WTC11 (cell line): ENCODE results near the gene RHBDL1. TPM values are rescaled to one million over a fixed set of nuclear protein-coding genes. Genes with fewer than 3 reads are reported as not detected.
A peak's percentile ranks its signal among the peaks of the same experiment; 100 is the strongest.

Experiments
- ATAC-seq: fragments of 200-7000 bp; cut with Tn5 transposase; 2 replicates; pipeline ENCODE4 v1.10.0; 2021; ENCODE audit warnings: mild to moderate bottlenecking, moderate library complexity
- Bru-seq: library from RNA; stranded (reverse); fragments of 400-500 nt; gene quantifications from one replicate; lab custom pipeline; 2021; lab: Mats Ljungman, UMichigan
- CTCF ChIA-PET: fragments of 300-600 bp; sonication (Branson Sonifier 250); formaldehyde crosslinking; loops from one replicate; lab custom pipeline; 2021; ENCODE audit warnings: antibody characterized with exemption; lab: Charles Lee
- POLR2A ChIA-PET: fragments of 350-600 bp; sonication (Branson Sonifier 250); formaldehyde crosslinking; loops from one replicate; lab custom pipeline; 2021; ENCODE audit warnings: antibody characterized with exemption; lab: Charles Lee
- DNase-seq: peaks from one replicate; pipeline ENCODE4 v3.0.0; 2021; ENCODE audit warnings: low spot score
- H3K27ac Mint-ChIP-seq: 2 replicates; pipeline ENCODE4 v1.8.0; 2021; ENCODE audit warnings: mixed read lengths
- H3K27me3 Mint-ChIP-seq: 2 replicates; pipeline ENCODE4 v1.8.0; 2021; ENCODE audit warnings: low read depth, mild to moderate bottlenecking, moderate library complexity, mixed read lengths
- H3K36me3 Mint-ChIP-seq: 2 replicates; pipeline ENCODE4 v1.8.0; 2021; ENCODE audit warnings: mixed read lengths
- H3K4me1 Mint-ChIP-seq: 2 replicates; pipeline ENCODE4 v1.8.0; 2022; ENCODE audit warnings: mixed read lengths
- H3K4me3 Mint-ChIP-seq: 2 replicates; pipeline ENCODE4 v1.8.0; 2021; ENCODE audit warnings: mild to moderate bottlenecking, moderate library complexity, mixed read lengths
- H3K9me3 Mint-ChIP-seq: 2 replicates; pipeline ENCODE4 v1.8.0; 2021; ENCODE audit warnings: mixed read lengths
- ELF4 ChIP-seq: sonication (generic); formaldehyde crosslinking; IDR thresholded peaks from 2 replicates; pipeline ENCODE4 v1.8.1; 2022; ENCODE audit warnings: low read depth, mild to moderate bottlenecking, moderate library complexity, missing genetic modification reagents
- FOXK1 ChIP-seq: sonication (generic); formaldehyde crosslinking; IDR thresholded peaks from 2 replicates; pipeline ENCODE4 v1.8.0; 2022; ENCODE audit warnings: mild to moderate bottlenecking, moderate library complexity, missing genetic modification reagents
- FOXP1 ChIP-seq: sonication (generic); formaldehyde crosslinking; IDR thresholded peaks from 2 replicates; pipeline ENCODE4 v1.8.0; 2022; ENCODE audit warnings: missing genetic modification reagents, mild to moderate bottlenecking, moderate library complexity, borderline replicate concordance
- GABPB1 ChIP-seq: sonication (generic); formaldehyde crosslinking; IDR thresholded peaks from 2 replicates; pipeline ENCODE4 v1.8.1; 2023; ENCODE audit warnings: mild to moderate bottlenecking, missing genetic modification reagents
- JAZF1 ChIP-seq: fragments of 250-450 bp; sonication (Bioruptor Pico); IDR thresholded peaks from 2 replicates; pipeline ENCODE4 v1.9.0; 2021; ENCODE audit warnings: moderate library complexity, mild to moderate bottlenecking, inconsistent platforms
- JUN ChIP-seq: sonication (generic); formaldehyde crosslinking; IDR thresholded peaks from 2 replicates; pipeline ENCODE4 v1.8.0; 2023; ENCODE audit warnings: mild to moderate bottlenecking, missing genetic modification reagents
- NFATC4 ChIP-seq: fragments of 250-450 bp; sonication (Bioruptor Pico); IDR thresholded peaks from 2 replicates; pipeline ENCODE4 v1.9.0; 2021; ENCODE audit warnings: mild to moderate bottlenecking
- PRRX2 ChIP-seq: fragments of 250-450 bp; sonication (Bioruptor Pico); IDR thresholded peaks from 2 replicates; pipeline ENCODE4 v1.8.0; 2021; ENCODE audit warnings: mild to moderate bottlenecking
- TEAD1 ChIP-seq: sonication (generic); formaldehyde crosslinking; IDR thresholded peaks from 2 replicates; pipeline ENCODE4 v1.8.0; 2022; ENCODE audit warnings: mild to moderate bottlenecking, missing genetic modification reagents
- ZNF219 ChIP-seq: sonication (generic); formaldehyde crosslinking; IDR thresholded peaks from 2 replicates; pipeline ENCODE4 v1.8.0; 2023; ENCODE audit warnings: missing genetic modification reagents, mild to moderate bottlenecking, borderline replicate concordance
- ZNF317 ChIP-seq: sonication (generic); formaldehyde crosslinking; IDR thresholded peaks from 2 replicates; pipeline ENCODE4 v1.8.1; 2023; ENCODE audit warnings: low read depth, mild to moderate bottlenecking, moderate library complexity, missing genetic modification reagents, borderline replicate concordance
- ZNF416 ChIP-seq: fragments of 250-450 bp; sonication (Bioruptor Pico); IDR thresholded peaks from 2 replicates; pipeline ENCODE4 v1.9.0; 2021; ENCODE audit warnings: mild to moderate bottlenecking, inconsistent platforms
- ZNF423 ChIP-seq: fragments of 250-450 bp; sonication (Bioruptor Pico); IDR thresholded peaks from 2 replicates; pipeline ENCODE4 v2.1.2; 2022; ENCODE audit warnings: mild to moderate bottlenecking, moderate library complexity
- ZNF671 ChIP-seq: fragments of 250-450 bp; sonication (Bioruptor Pico); IDR thresholded peaks from 2 replicates; pipeline ENCODE4 v1.8.0; 2021; ENCODE audit warnings: mild to moderate bottlenecking
- long read RNA-seq, 3 experiments: library from RNA in 1 of 3; library from capped mRNA in 1 of 3; library from polyadenylated mRNA in 1 of 3; unstranded in 2 of 3; stranded (forward) in 1 of 3; transcript quantifications; one replicate each; pipeline ENCODE4 v2.0.0, GENCODE V29; 2021
- total RNA-seq: library from RNA; stranded (reverse); gene quantifications from 3 replicates; pipeline ENCODE4 v1.2.3, GENCODE V29; 2021
- TF ChIP-seq, protein P1 (sequence below): sonication (generic); formaldehyde crosslinking; IDR thresholded peaks from 2 replicates; pipeline ENCODE4 v1.8.0; 2023; ENCODE audit warnings: mild to moderate bottlenecking, missing genetic modification reagents
- TF ChIP-seq, protein P2 (sequence below): fragments of 250-450 bp; sonication (Bioruptor Pico); IDR thresholded peaks from 2 replicates; pipeline ENCODE4 v1.9.0; 2021; ENCODE audit warnings: mild to moderate bottlenecking
- TF ChIP-seq, protein P3 (sequence below): fragments of 250-450 bp; sonication (Bioruptor Pico); IDR thresholded peaks from 2 replicates; pipeline ENCODE4 v1.9.0; 2021; ENCODE audit warnings: mild to moderate bottlenecking, borderline replicate concordance
- TF ChIP-seq, protein P4 (sequence below): sonication (generic); formaldehyde crosslinking; IDR thresholded peaks from 2 replicates; pipeline ENCODE4 v1.8.0; 2022; ENCODE audit warnings: missing genetic modification reagents
- TF ChIP-seq, protein P5 (sequence below): sonication (generic); formaldehyde crosslinking; IDR thresholded peaks from 2 replicates; pipeline ENCODE4 v1.8.1; 2023; ENCODE audit warnings: mild to moderate bottlenecking, moderate library complexity, missing genetic modification reagents

The RHBDL1 gene
- total RNA-seq (6.7 to 8.2 TPM (median 6.7 TPM) in 3 replicates), Bru-seq, nascent RNA (percentile 37 among the genes with signal in this experiment)
- long read RNA-seq, experiment 1, partial matches to known transcripts: 1 of 9 reads
- long read RNA-seq, experiment 1, other reads (novel, unspliced or antisense): 4 of 9 reads
- long read RNA-seq, experiment 2, partial matches to known transcripts: 2 of 3 reads
- long read RNA-seq, experiment 2, other reads (novel, unspliced or antisense): 0 of 3 reads
- long read RNA-seq, experiment 3: 0 reads

DNA sequence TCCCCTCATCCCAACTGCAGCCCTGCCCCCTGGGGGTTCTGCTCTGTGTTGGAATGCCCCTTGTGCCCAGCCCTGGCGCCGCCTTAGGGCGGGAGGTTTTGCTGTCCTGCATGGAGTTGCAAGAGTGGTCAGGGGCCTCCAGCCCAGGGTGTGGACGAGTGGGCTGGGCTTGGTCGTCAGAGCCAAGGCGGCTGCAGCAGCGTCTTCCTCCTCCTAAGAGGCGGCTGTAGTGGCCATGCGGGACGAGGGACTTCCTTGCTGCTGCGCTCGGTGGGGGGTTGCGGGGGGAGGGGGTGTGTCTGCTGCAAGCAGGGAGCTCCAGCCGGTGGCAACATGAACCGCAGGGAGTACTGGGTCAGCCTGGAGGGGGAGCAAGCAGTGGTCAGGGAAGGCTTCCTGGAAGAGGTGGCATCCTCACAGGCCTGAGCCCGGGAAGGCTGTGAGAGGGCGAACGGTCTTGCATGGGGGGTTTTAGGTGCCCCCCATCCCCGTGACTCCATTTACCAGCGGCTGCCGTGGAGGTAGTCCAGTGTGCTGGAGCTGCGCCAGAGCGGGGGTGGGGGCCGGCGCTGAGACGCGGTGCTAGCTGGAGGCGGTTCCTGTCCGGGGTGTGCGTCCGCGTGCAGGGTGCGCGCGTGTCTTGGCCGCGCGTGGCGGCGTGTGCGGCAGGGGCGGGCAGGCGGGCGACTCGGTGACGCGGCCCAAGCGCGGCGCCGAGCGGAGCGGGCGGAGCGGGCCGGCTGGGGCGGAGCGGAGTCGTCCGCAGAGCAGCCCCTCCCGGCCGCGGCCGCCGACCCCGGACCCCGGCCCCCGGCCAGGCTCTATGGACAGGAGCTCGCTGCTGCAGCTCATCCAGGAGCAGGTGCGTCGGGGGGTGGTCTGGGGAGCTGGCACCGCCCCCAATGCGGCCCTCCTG, at the start of gene RHBDL1:
RHBDL1 (plus strand) TSS at position 704 of the 916 bp plus-strand sequence; CDS start at position 824, 120 bp downstream.
- no peaks in the 10 kb centered on the region for H3K27me3 Mint-ChIP-seq
- ATAC-seq (peak; percentile 10), DNase-seq (peak; percentile 60)
- H3K4me1 Mint-ChIP-seq: peaks cover 14% of the 10 kb centered on the region
- ChIA-PET POLR2A (interaction anchor here (0.5 to 1.5 kb wide), 4 partner anchors 15 to 1559 kb away, joined by 3 to 4 read pairs (median 3); partner anchors contain the start of gene WDR24), CTCF (interaction anchor here (0.5 to 2.8 kb wide), 25 partner anchors 7 to 284 kb away, joined by 3 to 16 read pairs (median 4); partner anchors contain the start of genes CIAO3, METTL26, RHOT2 and WDR24)
- H3K4me3 Mint-ChIP-seq: peak within 1 kb of the TSS; percentile 70
- 0 out of 2 replicates have a peak within 1 kb of the TSS, but pooled peaks have one; percentile 27 for H3K27ac Mint-ChIP-seq
- peaks cover 7% of the 10 kb centered on the region for H3K36me3 Mint-ChIP-seq
- no peaks in the 10 kb centered on the region for H3K9me3 Mint-ChIP-seq
- no peak for TF ChIP-seq ZNF317
- TF ChIP-seq PRRX2 (CRISPR knock-in tag): peak; percentile 71; the same call in 1 of the 2 replicates
- TF ChIP-seq ELF4: no peak
- no peak for TF ChIP-seq JUN (CRISPR knock-in tag)
- peak; percentile 91 for TF ChIP-seq ZNF416 (CRISPR knock-in tag)
- no peak for TF ChIP-seq ZNF219 (CRISPR knock-in tag)
- TF ChIP-seq, protein P1, sequence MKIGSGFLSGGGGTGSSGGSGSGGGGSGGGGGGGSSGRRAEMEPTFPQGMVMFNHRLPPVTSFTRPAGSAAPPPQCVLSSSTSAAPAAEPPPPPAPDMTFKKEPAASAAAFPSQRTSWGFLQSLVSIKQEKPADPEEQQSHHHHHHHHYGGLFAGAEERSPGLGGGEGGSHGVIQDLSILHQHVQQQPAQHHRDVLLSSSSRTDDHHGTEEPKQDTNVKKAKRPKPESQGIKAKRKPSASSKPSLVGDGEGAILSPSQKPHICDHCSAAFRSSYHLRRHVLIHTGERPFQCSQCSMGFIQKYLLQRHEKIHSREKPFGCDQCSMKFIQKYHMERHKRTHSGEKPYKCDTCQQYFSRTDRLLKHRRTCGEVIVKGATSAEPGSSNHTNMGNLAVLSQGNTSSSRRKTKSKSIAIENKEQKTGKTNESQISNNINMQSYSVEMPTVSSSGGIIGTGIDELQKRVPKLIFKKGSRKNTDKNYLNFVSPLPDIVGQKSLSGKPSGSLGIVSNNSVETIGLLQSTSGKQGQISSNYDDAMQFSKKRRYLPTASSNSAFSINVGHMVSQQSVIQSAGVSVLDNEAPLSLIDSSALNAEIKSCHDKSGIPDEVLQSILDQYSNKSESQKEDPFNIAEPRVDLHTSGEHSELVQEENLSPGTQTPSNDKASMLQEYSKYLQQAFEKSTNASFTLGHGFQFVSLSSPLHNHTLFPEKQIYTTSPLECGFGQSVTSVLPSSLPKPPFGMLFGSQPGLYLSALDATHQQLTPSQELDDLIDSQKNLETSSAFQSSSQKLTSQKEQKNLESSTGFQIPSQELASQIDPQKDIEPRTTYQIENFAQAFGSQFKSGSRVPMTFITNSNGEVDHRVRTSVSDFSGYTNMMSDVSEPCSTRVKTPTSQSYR: peak; percentile 81; the same call in 1 of the 2 replicates
- TF ChIP-seq, protein P2, sequence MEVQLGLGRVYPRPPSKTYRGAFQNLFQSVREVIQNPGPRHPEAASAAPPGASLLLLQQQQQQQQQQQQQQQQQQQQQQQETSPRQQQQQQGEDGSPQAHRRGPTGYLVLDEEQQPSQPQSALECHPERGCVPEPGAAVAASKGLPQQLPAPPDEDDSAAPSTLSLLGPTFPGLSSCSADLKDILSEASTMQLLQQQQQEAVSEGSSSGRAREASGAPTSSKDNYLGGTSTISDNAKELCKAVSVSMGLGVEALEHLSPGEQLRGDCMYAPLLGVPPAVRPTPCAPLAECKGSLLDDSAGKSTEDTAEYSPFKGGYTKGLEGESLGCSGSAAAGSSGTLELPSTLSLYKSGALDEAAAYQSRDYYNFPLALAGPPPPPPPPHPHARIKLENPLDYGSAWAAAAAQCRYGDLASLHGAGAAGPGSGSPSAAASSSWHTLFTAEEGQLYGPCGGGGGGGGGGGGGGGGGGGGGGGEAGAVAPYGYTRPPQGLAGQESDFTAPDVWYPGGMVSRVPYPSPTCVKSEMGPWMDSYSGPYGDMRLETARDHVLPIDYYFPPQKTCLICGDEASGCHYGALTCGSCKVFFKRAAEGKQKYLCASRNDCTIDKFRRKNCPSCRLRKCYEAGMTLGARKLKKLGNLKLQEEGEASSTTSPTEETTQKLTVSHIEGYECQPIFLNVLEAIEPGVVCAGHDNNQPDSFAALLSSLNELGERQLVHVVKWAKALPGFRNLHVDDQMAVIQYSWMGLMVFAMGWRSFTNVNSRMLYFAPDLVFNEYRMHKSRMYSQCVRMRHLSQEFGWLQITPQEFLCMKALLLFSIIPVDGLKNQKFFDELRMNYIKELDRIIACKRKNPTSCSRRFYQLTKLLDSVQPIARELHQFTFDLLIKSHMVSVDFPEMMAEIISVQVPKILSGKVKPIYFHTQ (CRISPR knock-in tag): 0 out of 2 replicates have a peak, but pooled peaks have one; percentile 69
- TF ChIP-seq FOXK1 (CRISPR knock-in tag): 0 out of 2 replicates have a peak, but pooled peaks have one; percentile 33
- TF ChIP-seq TEAD1 (CRISPR knock-in tag): 0 out of 2 replicates have a peak, but pooled peaks have one; percentile 34
- peak; percentile 77; the same call in 1 of the 2 replicates for TF ChIP-seq ZNF671
- TF ChIP-seq NFATC4 (CRISPR knock-in tag): peak; percentile 85; the same call in 1 of the 2 replicates
- TF ChIP-seq, protein P3, sequence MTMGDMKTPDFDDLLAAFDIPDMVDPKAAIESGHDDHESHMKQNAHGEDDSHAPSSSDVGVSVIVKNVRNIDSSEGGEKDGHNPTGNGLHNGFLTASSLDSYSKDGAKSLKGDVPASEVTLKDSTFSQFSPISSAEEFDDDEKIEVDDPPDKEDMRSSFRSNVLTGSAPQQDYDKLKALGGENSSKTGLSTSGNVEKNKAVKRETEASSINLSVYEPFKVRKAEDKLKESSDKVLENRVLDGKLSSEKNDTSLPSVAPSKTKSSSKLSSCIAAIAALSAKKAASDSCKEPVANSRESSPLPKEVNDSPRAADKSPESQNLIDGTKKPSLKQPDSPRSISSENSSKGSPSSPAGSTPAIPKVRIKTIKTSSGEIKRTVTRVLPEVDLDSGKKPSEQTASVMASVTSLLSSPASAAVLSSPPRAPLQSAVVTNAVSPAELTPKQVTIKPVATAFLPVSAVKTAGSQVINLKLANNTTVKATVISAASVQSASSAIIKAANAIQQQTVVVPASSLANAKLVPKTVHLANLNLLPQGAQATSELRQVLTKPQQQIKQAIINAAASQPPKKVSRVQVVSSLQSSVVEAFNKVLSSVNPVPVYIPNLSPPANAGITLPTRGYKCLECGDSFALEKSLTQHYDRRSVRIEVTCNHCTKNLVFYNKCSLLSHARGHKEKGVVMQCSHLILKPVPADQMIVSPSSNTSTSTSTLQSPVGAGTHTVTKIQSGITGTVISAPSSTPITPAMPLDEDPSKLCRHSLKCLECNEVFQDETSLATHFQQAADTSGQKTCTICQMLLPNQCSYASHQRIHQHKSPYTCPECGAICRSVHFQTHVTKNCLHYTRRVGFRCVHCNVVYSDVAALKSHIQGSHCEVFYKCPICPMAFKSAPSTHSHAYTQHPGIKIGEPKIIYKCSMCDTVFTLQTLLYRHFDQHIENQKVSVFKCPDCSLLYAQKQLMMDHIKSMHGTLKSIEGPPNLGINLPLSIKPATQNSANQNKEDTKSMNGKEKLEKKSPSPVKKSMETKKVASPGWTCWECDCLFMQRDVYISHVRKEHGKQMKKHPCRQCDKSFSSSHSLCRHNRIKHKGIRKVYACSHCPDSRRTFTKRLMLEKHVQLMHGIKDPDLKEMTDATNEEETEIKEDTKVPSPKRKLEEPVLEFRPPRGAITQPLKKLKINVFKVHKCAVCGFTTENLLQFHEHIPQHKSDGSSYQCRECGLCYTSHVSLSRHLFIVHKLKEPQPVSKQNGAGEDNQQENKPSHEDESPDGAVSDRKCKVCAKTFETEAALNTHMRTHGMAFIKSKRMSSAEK (CRISPR knock-in tag): no peak
- no peak for TF ChIP-seq JAZF1 (CRISPR knock-in tag)
- TF ChIP-seq GABPB1 (CRISPR knock-in tag): no peak
- TF ChIP-seq, protein P4, sequence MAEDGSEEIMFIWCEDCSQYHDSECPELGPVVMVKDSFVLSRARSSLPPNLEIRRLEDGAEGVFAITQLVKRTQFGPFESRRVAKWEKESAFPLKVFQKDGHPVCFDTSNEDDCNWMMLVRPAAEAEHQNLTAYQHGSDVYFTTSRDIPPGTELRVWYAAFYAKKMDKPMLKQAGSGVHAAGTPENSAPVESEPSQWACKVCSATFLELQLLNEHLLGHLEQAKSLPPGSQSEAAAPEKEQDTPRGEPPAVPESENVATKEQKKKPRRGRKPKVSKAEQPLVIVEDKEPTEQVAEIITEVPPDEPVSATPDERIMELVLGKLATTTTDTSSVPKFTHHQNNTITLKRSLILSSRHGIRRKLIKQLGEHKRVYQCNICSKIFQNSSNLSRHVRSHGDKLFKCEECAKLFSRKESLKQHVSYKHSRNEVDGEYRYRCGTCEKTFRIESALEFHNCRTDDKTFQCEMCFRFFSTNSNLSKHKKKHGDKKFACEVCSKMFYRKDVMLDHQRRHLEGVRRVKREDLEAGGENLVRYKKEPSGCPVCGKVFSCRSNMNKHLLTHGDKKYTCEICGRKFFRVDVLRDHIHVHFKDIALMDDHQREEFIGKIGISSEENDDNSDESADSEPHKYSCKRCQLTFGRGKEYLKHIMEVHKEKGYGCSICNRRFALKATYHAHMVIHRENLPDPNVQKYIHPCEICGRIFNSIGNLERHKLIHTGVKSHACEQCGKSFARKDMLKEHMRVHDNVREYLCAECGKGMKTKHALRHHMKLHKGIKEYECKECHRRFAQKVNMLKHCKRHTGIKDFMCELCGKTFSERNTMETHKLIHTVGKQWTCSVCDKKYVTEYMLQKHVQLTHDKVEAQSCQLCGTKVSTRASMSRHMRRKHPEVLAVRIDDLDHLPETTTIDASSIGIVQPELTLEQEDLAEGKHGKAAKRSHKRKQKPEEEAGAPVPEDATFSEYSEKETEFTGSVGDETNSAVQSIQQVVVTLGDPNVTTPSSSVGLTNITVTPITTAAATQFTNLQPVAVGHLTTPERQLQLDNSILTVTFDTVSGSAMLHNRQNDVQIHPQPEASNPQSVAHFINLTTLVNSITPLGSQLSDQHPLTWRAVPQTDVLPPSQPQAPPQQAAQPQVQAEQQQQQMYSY (CRISPR knock-in tag): peak; percentile 32; the same call in 1 of the 2 replicates
- TF ChIP-seq, protein P5, sequence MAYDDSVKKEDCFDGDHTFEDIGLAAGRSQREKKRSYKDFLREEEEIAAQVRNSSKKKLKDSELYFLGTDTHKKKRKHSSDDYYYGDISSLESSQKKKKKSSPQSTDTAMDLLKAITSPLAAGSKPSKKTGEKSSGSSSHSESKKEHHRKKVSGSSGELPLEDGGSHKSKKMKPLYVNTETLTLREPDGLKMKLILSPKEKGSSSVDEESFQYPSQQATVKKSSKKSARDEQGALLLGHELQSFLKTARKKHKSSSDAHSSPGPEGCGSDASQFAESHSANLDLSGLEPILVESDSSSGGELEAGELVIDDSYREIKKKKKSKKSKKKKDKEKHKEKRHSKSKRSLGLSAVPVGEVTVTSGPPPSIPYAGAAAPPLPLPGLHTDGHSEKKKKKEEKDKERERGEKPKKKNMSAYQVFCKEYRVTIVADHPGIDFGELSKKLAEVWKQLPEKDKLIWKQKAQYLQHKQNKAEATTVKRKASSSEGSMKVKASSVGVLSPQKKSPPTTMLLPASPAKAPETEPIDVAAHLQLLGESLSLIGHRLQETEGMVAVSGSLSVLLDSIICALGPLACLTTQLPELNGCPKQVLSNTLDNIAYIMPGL (CRISPR knock-in tag): peak; percentile 77; the same call in 1 of the 2 replicates
- TF ChIP-seq FOXP1: peak; percentile 59
- peak; percentile 4; the same call in 1 of the 2 replicates for TF ChIP-seq ZNF423 (CRISPR knock-in tag)
